ENCODE measurements around the gene PIGX.

Gene PIGX

DNA sequence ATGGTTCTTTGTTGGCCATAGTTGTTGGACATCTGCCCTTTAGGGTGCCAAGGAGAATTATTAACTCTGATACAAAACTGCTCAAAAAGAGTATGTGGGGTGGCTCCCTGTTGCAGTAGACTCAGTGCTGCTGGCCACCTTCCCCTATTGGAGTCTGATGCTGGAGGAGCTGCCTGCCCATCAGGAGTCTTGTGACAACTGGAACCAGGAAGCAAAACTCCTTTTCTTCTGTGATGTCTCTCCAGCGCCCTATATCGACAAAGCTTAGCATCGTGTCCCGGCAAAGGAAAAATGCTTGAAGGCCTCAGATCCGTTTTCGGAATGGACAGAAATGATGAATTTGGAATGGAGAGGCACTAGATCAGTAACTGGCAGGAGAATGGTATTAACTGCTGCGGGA, 51.0 kb downstream of the PIGX start:
- no peak for FAIRE-seq

DNA sequence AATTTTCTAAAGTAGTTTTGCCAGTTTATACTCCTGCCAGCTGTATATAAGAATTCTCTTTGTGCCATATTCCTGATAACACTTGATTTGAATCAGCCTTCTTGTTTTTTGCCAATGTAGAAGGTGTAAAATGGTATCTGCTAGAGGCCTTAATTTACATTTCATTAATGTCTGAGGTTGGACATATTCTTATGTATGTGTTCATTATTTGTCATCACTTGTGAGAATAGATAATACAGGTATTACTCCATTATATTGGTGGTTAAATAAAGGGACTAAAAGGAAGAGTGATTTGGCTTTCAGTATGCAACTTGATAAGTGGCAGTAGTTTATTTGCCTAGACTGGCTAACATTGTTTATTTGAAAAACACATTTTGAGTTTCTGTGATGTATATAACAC, 53.3 kb downstream of the PIGX start:
- FAIRE-seq, result no peak

DNA sequence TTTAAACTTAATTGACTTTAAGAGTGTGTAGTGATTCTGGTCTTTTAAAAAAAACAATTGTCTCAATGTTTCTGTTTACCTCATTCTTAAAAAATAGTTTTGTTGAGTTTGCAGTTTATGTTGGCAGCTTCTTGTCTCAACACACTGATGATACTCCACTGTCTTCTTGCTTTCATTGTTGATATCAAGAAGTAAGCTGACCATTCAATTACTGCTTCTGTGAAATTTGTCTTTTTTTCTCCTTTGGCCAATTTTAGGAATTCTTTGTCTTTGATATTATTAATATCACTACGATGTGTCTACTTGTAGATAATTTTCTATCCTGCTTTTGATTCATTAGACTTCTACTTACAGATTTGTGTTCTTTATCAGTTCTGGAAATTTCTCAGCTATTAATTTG, 58.9 kb downstream of the PIGX start:
- FAIRE-seq, result no peak

DNA sequence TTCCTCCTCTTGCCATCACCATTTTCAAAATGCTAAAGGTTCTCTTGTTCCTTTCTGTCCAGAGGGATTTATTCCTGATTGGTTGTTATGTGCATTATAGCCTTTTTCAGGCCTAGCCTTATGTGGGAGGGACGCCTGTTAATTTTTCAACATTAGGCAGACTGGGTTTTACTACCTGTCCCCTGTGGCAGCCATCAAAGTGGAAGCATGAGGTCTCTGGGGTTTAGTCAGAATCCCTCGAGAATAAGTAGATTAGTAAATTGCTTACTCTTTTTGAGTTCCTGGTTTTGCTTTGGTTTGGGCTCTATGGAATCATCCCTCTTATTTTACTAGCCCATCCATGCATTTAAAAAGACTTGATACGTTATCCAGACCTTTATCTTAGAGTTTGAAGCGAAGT, 59.9 kb downstream of the PIGX start:
- no peak for FAIRE-seq

DNA sequence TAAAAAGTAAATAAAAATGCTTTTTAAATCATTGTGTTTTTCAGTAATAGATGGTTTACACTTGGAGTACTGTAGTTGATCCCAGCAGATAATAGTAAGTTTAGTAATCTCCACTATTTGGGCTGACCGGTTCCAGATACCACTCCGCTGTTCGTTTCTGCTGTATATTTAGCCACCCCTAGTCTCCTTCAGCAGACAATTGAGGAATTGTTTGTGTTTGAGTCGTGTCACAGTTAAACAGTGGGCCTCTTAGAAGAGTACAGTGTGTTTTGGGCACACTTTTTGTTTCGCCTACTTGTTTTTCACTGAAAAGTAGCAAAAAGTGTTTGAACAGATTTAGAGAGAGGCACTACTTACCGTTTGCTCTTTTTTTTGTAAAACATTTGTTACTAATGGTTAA, 60.7 kb downstream of the PIGX start:
- FAIRE-seq, result no peak

DNA sequence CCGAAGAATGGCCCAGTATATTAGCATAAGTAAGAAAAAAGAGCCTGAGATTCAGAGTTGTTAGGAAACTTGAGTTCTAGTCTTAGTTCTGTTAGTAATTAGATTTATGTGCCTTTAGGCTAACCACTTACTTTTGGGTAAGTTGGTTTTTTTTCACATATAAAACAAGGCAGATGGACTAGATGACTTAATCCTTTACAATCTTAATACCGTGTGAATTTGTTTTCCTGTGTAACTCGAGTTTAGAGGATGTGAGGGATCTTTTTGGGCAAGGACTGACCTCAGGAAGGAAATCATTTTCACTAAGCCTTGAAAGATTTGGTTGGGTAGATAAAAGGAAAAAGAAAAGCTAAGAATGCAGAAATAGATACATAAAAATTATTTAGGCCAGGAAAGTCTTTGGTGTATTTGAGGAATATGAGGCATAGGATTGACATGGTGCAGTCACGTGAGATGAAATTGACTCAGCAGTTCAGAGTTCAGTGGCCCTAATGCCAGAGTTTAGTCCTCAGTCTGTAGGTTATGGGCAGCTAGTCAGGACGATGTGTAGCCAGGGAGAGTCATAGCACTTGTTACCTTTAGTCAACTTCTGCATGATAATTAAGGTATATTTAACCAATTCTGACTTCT, 62.1 kb downstream of the PIGX start:
- FAIRE-seq, result no peak

DNA sequence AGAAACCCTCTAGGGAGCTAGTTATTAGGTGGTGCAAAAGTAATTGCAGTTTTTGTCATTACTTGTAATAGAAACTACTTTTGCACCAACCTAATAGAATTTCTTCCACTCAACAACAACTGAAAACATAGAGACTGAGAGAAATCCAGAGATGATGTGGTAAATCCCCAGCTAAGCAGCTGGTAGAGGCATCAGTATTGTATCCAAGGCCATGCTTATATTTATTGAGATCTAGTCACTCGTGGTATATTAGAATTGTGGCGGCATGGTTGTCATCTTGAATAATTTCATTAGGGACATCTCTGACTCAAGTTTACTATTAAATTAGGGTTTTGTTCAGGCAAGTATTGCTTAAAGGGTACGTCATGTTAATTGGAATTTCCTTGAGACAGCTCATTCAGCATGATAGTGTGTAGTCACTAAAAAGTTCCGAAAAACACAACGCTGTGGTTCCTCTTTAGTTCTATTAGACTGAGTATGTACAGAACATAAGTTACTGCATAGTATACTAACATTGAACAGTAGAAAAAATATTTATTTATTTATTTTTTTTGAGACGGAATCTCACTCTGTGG, 62.8 kb downstream of the PIGX start:
- no peak for FAIRE-seq

DNA sequence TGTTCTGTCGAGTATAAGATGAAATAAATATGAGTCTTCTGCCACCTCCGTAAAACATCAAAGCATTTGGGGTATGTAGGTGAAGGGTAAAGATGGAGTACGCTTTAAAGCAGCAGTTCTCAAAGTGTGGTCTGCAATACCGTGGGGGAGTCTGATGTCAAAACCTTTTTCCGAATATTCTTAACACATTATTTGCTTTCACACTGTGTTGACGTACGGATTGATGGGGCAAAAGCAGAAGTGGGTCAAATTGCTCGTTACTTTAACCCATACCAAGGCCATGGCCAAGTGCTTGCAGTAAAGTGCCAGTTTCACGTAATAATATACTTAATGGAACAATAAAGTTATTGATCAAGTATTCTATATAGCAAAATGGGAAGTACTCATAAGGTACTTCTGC, 63.8 kb downstream of the PIGX start:
- FAIRE-seq, result no peak

DNA sequence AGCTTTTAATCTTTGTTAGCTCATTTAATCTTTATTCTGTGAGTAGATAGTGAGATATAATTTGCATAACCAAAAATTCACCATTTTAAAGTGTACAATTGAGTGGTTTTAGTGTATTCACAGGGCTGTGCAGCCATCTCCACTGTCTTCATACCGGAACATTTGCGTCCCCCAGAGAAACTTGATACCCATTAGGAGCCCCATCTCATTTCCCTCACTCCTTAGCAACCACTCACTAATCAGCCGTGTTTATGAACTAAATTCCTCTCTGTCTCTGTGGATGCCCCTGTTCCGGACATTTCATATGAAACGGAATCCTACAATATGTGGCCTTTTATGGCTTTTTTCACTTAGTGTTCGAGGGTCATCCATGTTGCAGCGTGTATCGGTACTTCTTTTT, 65.7 kb downstream of the PIGX start:
- no peak for FAIRE-seq

DNA sequence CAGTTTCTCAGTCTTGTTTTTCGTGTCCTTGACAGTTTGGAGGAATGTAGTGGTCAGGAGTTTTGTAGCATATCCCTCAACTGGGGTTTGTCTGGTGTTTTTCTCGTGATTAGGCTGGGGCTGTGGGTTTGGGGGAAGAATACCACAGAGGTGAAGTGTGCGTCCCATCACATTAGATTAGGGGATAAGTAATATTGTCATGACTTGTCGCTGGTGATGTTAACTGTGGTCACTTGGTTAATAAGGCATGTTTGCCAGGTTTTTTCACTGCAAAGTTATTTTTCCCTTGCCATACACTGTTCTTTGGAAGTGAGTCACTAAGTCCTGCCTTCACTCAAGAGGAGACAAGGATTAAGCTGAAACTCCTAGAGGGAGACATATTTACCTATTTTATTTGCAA, 66.6 kb downstream of the PIGX start:
- no peak for FAIRE-seq

DNA sequence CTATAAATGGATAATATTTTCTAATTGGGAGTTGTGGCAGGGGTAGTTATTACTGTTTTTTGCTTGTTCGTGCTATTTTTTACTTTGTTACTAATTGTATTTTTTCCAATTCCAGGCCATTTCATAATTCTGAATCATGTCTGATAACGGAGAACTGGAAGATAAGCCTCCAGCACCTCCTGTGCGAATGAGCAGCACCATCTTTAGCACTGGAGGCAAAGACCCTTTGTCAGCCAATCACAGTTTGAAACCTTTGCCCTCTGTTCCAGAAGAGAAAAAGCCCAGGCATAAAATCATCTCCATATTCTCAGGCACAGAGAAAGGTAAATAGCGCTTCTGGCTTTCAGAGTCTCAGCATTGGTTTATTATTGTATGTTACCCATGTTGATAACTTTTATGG, 70.3 kb downstream of the PIGX start:
- FAIRE-seq, result no peak
